ENCODE data around the gene MAST1. TPM values are rescaled to one million over a fixed set of nuclear protein-coding genes. Genes with fewer than 3 reads are reported as not detected.

The MAST1 gene
- total RNA-seq, 2 experiments from 2014 or later = 0.22 to 0.60 TPM

- CTCF ChIA-PET = interaction anchor here (0.6 to 1.7 kb wide), 11 partner anchors 13 to 1695 kb away, joined by 3 to 17 read pairs (median 4); partner anchors contain the start of genes CALR, FARSA and SYCE2
- peak overlapping the region; percentile 87 for H3K4me3 Mint-ChIP-seq
Observed at GRCh38 chr19:12884926-12885748, 46.8 kb downstream of the MAST1 start.

GRCh38 chr19:12885749-12886650, 47.7 kb downstream of the MAST1 start:
- peak overlapping the region in 1 of 2 donors; percentile 2 for H3K27ac ChIP-seq (ENCODE audit: low read depth in 1 of 2, low read length in 2 of 2)
- ChIA-PET POLR2A (interaction anchor here (0.9 to 2.4 kb wide), 12 partner anchors 13 to 267 kb away, joined by 3 to 17 read pairs (median 5); partner anchors contain the start of genes CALR, FARSA, GADD45GIP1 and JUNB), CTCF (interaction anchor here (0.6 to 1.7 kb wide), 9 partner anchors 15 to 570 kb away, joined by 3 to 17 read pairs (median 4); partner anchors contain the start of genes CALR, FARSA and SYCE2)
- H3K9me3 ChIP-seq (ENCODE audit: control insufficient read depth in 1 of 2, insufficient read depth in 1 of 2, low read length in 2 of 2) = peaks cover 10 to 26% of the 10 kb centered on the region in 2 experiments
- H3K36me3 ChIP-seq (ENCODE audit: insufficient read depth, low read length) = no peaks in the 10 kb centered on the region
- H3K4me3 Mint-ChIP-seq = peak overlapping the region; percentile 66
- H3K4me3 ChIP-seq (ENCODE audit: low read length) = peak overlapping the region; percentile 65
- peaks cover 28% of the 10 kb centered on the region for H3K4me1 Mint-ChIP-seq (ENCODE audit: low read depth)
- intact Hi-C loops (cut with DNase I, micrococcal nuclease) = loop anchor here (1.0 kb wide), 1 partner anchor 79 kb away; no protein-coding TSS in a partner anchor
- no peaks in the 10 kb centered on the region for H3K27me3 Mint-ChIP-seq
- no peak for DNase-seq
- H3K36me3 Mint-ChIP-seq (ENCODE audit: low read depth) = peaks cover 4% of the 10 kb centered on the region
- TF ChIP-seq CTCF (IDR thresholded peaks at IDR 0.05) = peak; percentile 34
- H3K4me1 ChIP-seq (ENCODE audit: insufficient read depth, low read length) = peaks cover 45% of the 10 kb centered on the region
- no peaks in the 10 kb centered on the region for H3K27me3 ChIP-seq (ENCODE audit: control insufficient read depth in 1 of 2, insufficient read depth in 2 of 2, low read length in 2 of 2)
- ATAC-seq (ENCODE audit: poor library complexity) = no peak
- H3K27ac Mint-ChIP-seq = no peak overlapping the region
- H3K9me3 Mint-ChIP-seq = no peaks in the 10 kb centered on the region

More at GRCh38 chr19:12884926-12885748, 46.8 kb downstream of the MAST1 start:
- Mint-ChIP-seq H3K27ac (peak overlapping the region; percentile 81), H3K27me3 (no peaks in the 10 kb centered on the region), H3K4me1 (ENCODE audit: low read depth) (peaks cover 29% of the 10 kb centered on the region), H3K36me3 (ENCODE audit: low read depth) (no peaks in the 10 kb centered on the region), H3K9me3 (no peaks in the 10 kb centered on the region)
- H3K9me3 ChIP-seq (ENCODE audit: control insufficient read depth in 1 of 2, insufficient read depth in 1 of 2, low read length in 2 of 2) = peaks cover 10 to 26% of the 10 kb centered on the region in 2 experiments
- POLR2A ChIA-PET = interaction anchor here (0.6 to 2.4 kb wide), 13 partner anchors 12 to 267 kb away, joined by 3 to 17 read pairs (median 4); partner anchors contain the start of genes FARSA, GADD45GIP1, JUNB and SYCE2
- H3K4me1 ChIP-seq (ENCODE audit: insufficient read depth, low read length) = peaks cover 47% of the 10 kb centered on the region
- peak overlapping the region; percentile 65 for H3K4me3 ChIP-seq (ENCODE audit: low read length)
- no peaks in the 10 kb centered on the region for H3K36me3 ChIP-seq (ENCODE audit: insufficient read depth, low read length)
- peak overlapping the region in 1 of 2 donors; percentile 2 for H3K27ac ChIP-seq (ENCODE audit: low read depth in 1 of 2, low read length in 2 of 2)
- intact Hi-C loops (cut with DNase I, micrococcal nuclease) = loop anchor here (1.0 kb wide), 1 partner anchor 80 kb away; no protein-coding TSS in a partner anchor
- no peaks in the 10 kb centered on the region for H3K27me3 ChIP-seq (ENCODE audit: control insufficient read depth in 1 of 2, insufficient read depth in 2 of 2, low read length in 2 of 2)
- peak; percentile 76 for ATAC-seq (ENCODE audit: poor library complexity)
- peak; percentile 79 to 95 (median 86) for DNase-seq
- peak; percentile 85 for TF ChIP-seq CTCF (IDR thresholded peaks at IDR 0.05)

DNA sequence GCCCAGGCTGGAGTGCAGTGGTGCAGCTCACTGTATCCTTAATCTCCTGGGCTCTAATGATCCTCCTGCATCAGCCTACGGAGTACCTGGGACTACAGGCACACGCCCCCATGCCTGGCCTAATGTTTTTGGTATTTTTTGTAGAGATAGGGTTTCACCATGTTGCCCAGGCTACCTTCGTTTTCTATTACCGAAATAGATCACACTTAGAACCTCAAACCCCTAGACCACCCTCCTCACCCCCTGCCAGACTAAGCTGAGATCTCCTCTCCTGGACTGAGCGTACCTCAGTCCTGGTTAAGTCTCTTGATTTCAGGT, 48.3 kb downstream of the MAST1 start:
- ChIA-PET CTCF (no interaction called here), POLR2A (interaction anchor here (1.3 to 2.2 kb wide), 2 partner anchors 51 to 79 kb away, joined by 3 to 17 read pairs; partner anchors contain the start of gene CALR)
- H3K27ac Mint-ChIP-seq = no peak overlapping the region

More for the DNA sequence above, 48.3 kb downstream of the MAST1 start:
- Mint-ChIP-seq H3K27me3 (no peaks in the 10 kb centered on the region), H3K9me3 (no peaks in the 10 kb centered on the region), H3K36me3 (ENCODE audit: low read depth) (peaks cover 10% of the 10 kb centered on the region), H3K4me3 (peak overlapping the region; percentile 66), H3K4me1 (ENCODE audit: low read depth) (peaks cover 34% of the 10 kb centered on the region)
- no peak for TF ChIP-seq CTCF (IDR thresholded peaks at IDR 0.05)
- Histone ChIP-seq H3K4me3 (ENCODE audit: low read length) (no peak overlapping the region), H3K36me3 (ENCODE audit: insufficient read depth, low read length) (no peaks in the 10 kb centered on the region), H3K27ac (ENCODE audit: low read depth in 1 of 2, low read length in 2 of 2) (no peak overlapping the region), H3K4me1 (ENCODE audit: insufficient read depth, low read length) (peaks cover 46% of the 10 kb centered on the region), H3K27me3 (ENCODE audit: control insufficient read depth in 1 of 2, insufficient read depth in 2 of 2, low read length in 2 of 2) (no peaks in the 10 kb centered on the region), H3K9me3 (ENCODE audit: control insufficient read depth in 1 of 2, insufficient read depth in 1 of 2, low read length in 2 of 2) (peaks cover 10 to 23% of the 10 kb centered on the region in 2 experiments)
- intact Hi-C loops (cut with DNase I, micrococcal nuclease) = no loop called here
- DNase-seq (no peak), ATAC-seq (ENCODE audit: poor library complexity) (no peak)
